Astrocyte of the spinal cord (primary cell): ENCODE measurements around the gene PIP4K2B.

Experiments
- DNase-seq: peaks from one replicate; pipeline ENCODE4 v3.0.0; 2011; ENCODE audit warnings: low read depth, low spot score
- H3K4me3 ChIP-seq: 2 replicates; pipeline ENCODE4 v1.5.1; 2011; ENCODE audit warnings: low read depth, mild to moderate bottlenecking, low read length, moderate library complexity
- CTCF ChIP-seq: IDR thresholded peaks from 2 replicates; pipeline ENCODE4 v1.5.1; 2012; ENCODE audit warnings: low read depth, mild to moderate bottlenecking, low read length, inconsistent platforms
- in situ Hi-C: cut with HindIII; loops from 2 replicates; pipeline ENCODE4 v1.10.0; 2017; ENCODE audit warnings: low sequenced_read_pairs

PIP4K2B gene

GRCh38 chr17:38740806-38741205, 58.5 kb downstream of the PIP4K2B start:
- no peak for DNase-seq
- in situ Hi-C loops = no loop called here
- H3K4me3 ChIP-seq = no peak overlapping the region
- TF ChIP-seq CTCF = no peak

GRCh38 chr17:38740044-38740443, 59.3 kb downstream of the PIP4K2B start:
- DNase-seq = no peak
- in situ Hi-C loops = no loop called here
- TF ChIP-seq CTCF = no peak
- H3K4me3 ChIP-seq = no peak overlapping the region

- no peak for TF ChIP-seq CTCF
- no peak for DNase-seq
- no peak overlapping the region for H3K4me3 ChIP-seq
- in situ Hi-C loops = no loop called here
Measured at GRCh38 chr17:38739305-38739704, 60.1 kb downstream of the PIP4K2B start.

- in situ Hi-C loops = no loop called here
- TF ChIP-seq CTCF = no peak
Measured at GRCh38 chr17:38738686-38739085, 60.7 kb downstream of the PIP4K2B start.

GRCh38 chr17:38738007-38738662, 61.2 kb downstream of the PIP4K2B start:
- no peak overlapping the region for H3K4me3 ChIP-seq
- DNase-seq = no peak
- no peak for TF ChIP-seq CTCF
- in situ Hi-C loops = no loop called here

More at GRCh38 chr17:38738686-38739085, 60.7 kb downstream of the PIP4K2B start:
- DNase-seq = no peak
- H3K4me3 ChIP-seq = no peak overlapping the region

GRCh38 chr17:38735161-38735997, 64.0 kb downstream of the PIP4K2B start:
- TF ChIP-seq CTCF = peak; percentile 95
- in situ Hi-C loops = no loop called here
- H3K4me3 ChIP-seq = no peak overlapping the region
- DNase-seq = no peak
